Activated naive CD4-positive, alpha-beta T cell treated with anti-CD3 and anti-CD28 coated beads, Interleukin-2, amount 50 U/mL, for 24 hours (primary cell): ENCODE measurements around the gene ETV1.

Experiments
- H3K27ac Mint-ChIP-seq: one replicate; pipeline ENCODE4 v1.8.0; 2021; ENCODE audit warnings: mild to moderate bottlenecking, mixed read lengths
- H3K27me3 Mint-ChIP-seq: one replicate; pipeline ENCODE4 v1.8.0; 2021; ENCODE audit warnings: mixed read lengths
- H3K36me3 Mint-ChIP-seq: one replicate; pipeline ENCODE4 v1.8.0; 2021; ENCODE audit warnings: mixed read lengths
- H3K4me1 Mint-ChIP-seq: one replicate; pipeline ENCODE4 v1.8.0; 2021; ENCODE audit warnings: mixed read lengths
- H3K4me3 Mint-ChIP-seq: one replicate; pipeline ENCODE4 v1.8.0; 2021; ENCODE audit warnings: mild to moderate bottlenecking, mixed read lengths
- H3K9me3 Mint-ChIP-seq: one replicate; pipeline ENCODE4 v1.8.0; 2021; ENCODE audit warnings: mixed read lengths

Gene ETV1

DNA sequence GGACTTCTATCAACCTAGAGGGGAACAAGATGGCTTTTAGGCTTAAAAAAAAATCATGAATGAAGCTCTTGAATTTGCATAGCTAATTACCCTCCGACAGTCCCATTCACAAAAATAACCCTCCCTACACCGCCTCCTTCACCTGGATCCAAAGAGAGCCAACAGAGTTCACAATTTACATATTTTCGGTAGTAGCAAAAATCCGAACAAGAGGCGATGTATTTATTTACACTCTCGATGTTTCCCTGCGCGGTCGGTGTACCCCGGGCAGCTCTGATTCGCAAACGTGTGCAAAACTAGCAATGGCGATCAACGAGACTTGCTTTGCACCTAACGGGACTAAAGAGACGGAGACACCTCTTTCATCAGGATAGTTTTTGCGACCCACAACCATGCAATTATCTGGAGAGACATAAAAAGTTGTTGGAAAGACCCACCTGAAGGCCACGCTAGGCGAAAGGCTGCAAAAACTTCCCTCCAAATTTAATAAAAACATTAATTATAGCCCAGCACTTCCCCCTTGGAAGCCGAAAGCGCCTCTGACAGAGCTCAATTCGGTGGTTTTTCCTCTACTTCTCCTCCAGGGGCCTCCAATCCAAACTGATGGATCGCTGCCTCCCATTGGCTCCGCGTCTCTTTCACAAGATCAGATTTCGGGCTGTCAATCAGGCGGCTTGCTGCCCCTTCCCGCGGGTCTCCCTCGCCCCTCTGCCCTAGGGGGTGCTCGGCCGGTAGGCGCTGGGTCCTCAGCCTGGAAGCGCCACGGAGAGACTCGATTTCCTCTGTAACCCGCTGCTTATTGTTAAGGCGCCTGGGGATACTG lies at the start of gene ETV1:
ETV1 (minus strand) TSS at position 541 of the 823 bp plus-strand sequence. CDS start 614 bp downstream, outside the sequence.
- H3K9me3 Mint-ChIP-seq = no peaks in the 10 kb centered on the region
- H3K4me3 Mint-ChIP-seq = no peak within 1 kb of the TSS
- H3K27ac Mint-ChIP-seq = no peak within 1 kb of the TSS
- H3K36me3 Mint-ChIP-seq = no peaks in the 10 kb centered on the region
- no peaks in the 10 kb centered on the region for H3K4me1 Mint-ChIP-seq
- peaks cover 7% of the 10 kb centered on the region for H3K27me3 Mint-ChIP-seq

DNA sequence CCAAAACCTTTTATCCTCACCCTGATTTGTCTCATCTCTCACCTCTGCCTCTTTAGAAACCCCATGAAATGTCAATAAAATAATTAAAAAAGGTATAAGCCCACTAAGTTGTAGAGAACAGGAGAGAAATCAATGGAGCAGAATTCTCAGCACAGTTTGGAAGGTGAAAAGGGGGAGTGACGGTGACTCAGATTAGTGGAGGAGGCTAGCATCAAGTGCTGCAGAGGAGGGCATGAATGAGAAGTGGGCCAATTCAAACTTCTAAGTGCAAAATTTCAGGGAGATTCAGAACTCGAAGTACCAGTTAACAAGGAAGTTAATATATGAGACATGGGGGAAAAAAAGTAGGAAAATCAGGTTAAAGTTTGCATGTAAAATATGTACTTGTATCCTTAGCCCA lies 34.9 kb upstream of the ETV1 start:
- no peaks in the 10 kb centered on the region for H3K9me3 Mint-ChIP-seq
- H3K27ac Mint-ChIP-seq = no peak overlapping the region
- no peak overlapping the region for H3K4me3 Mint-ChIP-seq

DNA sequence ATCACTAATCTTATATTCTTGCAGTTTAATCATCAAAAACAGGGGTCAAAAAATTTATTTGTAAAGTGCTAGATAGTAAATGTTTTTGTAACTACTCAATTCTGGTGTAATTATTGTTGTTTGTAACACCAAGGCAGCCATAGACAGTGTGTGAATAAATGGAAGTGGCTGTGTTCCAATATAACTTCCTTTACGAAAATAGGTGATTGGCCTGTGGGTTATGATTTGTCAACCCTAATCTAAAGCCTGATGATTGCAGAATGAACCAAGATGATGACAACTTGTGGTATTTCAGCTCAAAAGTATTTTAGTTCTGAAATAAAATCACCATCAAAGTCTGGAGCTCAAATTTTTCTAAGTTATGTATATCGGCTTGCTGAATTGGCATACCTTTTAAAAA lies 34.4 kb upstream of the ETV1 start:
- Mint-ChIP-seq H3K27me3 (no peaks in the 10 kb centered on the region), H3K36me3 (no peaks in the 10 kb centered on the region), H3K27ac (no peak overlapping the region), H3K4me1 (no peaks in the 10 kb centered on the region), H3K4me3 (no peak overlapping the region), H3K9me3 (no peaks in the 10 kb centered on the region)

More for the DNA sequence above, 34.9 kb upstream of the ETV1 start:
- H3K27me3 Mint-ChIP-seq = no peaks in the 10 kb centered on the region
- H3K4me1 Mint-ChIP-seq = no peaks in the 10 kb centered on the region
- no peaks in the 10 kb centered on the region for H3K36me3 Mint-ChIP-seq

DNA sequence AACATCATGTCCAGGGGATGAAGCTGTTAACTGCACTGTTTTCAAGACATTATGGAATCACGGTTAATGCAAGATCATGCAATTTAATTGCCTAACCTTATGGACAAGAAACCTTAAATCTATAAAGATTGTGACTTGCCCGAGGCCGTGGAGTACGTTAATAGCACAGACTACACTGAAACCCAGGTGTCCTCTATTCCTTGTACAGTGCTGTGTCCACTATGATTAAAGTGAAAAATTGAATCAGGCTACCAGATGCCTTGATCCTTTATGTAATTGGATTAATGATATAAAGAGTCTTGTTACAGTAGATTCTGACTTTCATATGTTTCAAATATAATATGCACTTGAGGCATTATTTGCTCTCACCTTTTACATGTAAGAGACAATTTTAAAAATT lies 33.9 kb upstream of the ETV1 start:
- Mint-ChIP-seq H3K27me3 (no peaks in the 10 kb centered on the region), H3K9me3 (no peaks in the 10 kb centered on the region), H3K27ac (no peak overlapping the region), H3K36me3 (no peaks in the 10 kb centered on the region), H3K4me3 (no peak overlapping the region), H3K4me1 (no peaks in the 10 kb centered on the region)

DNA sequence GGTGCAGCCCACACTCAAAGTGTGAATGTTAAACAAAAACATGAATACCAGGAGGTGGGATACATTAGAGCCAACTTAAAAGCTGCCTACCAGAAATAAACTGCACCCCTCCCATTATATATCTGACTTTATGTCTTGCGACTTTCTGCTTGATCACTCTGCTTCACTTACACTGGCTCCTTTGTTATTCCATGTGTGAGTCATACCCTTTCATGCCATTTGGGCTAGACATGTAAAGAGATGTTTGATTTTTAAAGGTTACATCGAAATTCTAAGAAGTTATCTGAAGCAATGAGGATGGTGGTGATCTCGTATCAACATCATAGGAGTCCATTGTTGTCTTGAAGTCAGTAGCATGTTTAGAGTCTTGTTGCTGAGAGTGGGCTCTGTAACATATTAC lies 31.6 kb upstream of the ETV1 start:
- H3K36me3 Mint-ChIP-seq = no peaks in the 10 kb centered on the region
- no peaks in the 10 kb centered on the region for H3K4me1 Mint-ChIP-seq
- H3K9me3 Mint-ChIP-seq = no peaks in the 10 kb centered on the region
- no peak overlapping the region for H3K4me3 Mint-ChIP-seq
- no peaks in the 10 kb centered on the region for H3K27me3 Mint-ChIP-seq
- no peak overlapping the region for H3K27ac Mint-ChIP-seq

DNA sequence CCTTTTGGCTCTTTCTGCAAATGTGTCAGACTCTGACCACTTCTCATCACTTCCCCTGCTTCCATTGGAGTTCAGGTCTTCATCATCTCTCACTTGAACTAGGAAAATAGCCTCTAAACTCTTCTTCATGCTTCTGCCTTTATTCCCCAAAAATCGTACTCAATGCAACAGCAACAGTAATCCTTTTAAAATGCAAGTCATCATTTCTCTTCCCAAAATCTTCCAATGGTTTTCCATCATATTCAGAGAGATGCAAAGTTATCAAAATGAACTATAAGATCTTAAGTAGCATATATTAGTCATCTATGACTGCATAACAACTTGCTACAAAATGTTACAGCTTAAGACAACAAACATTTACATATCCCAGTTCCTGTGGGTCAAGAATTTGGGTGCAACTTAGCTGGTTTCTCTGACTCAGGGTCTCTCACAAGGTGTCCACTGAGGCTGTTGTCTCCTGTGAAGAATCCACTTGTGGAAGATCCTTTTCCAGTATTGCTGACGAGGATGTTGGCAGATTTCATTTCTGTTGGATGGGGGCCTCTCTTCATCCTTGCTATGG lies 31.0 kb upstream of the ETV1 start:
- no peak overlapping the region for H3K27ac Mint-ChIP-seq
- H3K36me3 Mint-ChIP-seq = no peaks in the 10 kb centered on the region
- H3K27me3 Mint-ChIP-seq = no peaks in the 10 kb centered on the region
- H3K9me3 Mint-ChIP-seq = no peaks in the 10 kb centered on the region
- H3K4me3 Mint-ChIP-seq = no peak overlapping the region
- no peaks in the 10 kb centered on the region for H3K4me1 Mint-ChIP-seq

DNA sequence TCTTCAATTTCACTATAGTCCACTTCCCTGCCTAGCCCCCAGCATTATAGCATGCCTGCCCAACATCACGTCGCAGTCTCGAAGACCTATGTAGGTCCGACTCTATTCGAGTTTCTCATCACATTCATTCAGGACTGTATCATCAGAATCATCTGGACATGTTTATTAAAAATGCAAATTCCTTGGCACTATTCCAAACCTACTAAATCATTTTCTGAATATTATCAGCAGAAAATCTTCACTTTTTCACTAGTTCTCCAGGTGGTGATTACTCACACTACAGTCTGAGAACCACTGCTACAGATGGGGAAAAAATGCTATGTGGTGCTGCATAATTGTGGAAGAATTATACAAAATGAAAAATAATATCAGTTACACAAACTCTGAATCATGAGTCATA lies 29.3 kb upstream of the ETV1 start:
- no peaks in the 10 kb centered on the region for H3K4me1 Mint-ChIP-seq
- H3K36me3 Mint-ChIP-seq = no peaks in the 10 kb centered on the region
- no peaks in the 10 kb centered on the region for H3K9me3 Mint-ChIP-seq
- H3K27ac Mint-ChIP-seq = no peak overlapping the region
- H3K4me3 Mint-ChIP-seq = no peak overlapping the region
- no peaks in the 10 kb centered on the region for H3K27me3 Mint-ChIP-seq

DNA sequence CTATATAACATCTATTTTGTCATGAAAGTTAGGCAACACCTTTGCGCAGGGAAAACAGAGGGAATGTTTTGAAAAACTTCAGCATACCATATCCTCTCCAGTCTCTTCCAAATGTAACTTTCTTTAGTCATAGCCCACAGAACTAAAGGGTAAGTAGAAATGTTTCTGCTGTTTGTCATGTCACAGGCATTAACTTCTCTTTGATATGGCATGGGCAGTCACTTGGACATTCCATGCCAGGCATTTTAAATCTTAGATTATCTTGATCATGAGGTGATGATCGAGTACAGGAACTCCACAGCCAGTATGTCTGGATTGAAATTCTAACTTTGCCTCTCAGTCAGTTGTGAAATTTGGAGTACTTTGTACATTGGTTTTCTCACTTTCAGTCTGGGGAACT lies 27.5 kb upstream of the ETV1 start:
- Mint-ChIP-seq H3K27ac (no peak overlapping the region), H3K4me1 (no peaks in the 10 kb centered on the region), H3K9me3 (no peaks in the 10 kb centered on the region), H3K27me3 (no peaks in the 10 kb centered on the region), H3K4me3 (no peak overlapping the region), H3K36me3 (no peaks in the 10 kb centered on the region)

DNA sequence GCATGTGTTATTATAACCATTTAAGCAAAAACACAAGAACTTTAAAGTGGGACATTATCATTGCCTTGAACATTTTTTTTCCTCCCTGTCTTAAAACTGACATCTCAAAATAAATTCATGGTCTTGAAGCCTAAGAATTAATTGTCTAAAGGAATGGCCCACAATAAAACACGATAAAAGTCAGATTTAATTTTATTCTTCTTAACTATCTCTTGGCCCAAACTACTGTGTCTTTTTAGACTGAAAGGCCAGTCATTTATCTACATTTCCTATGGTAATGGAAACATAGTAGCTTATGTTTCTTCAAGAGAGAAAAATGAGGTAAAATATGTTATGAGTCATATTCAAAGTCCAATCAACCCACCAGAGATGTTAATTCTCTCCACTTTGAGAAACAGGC lies 24.4 kb upstream of the ETV1 start:
- Mint-ChIP-seq H3K27ac (no peak overlapping the region), H3K4me1 (no peaks in the 10 kb centered on the region), H3K9me3 (no peaks in the 10 kb centered on the region), H3K4me3 (no peak overlapping the region), H3K27me3 (no peaks in the 10 kb centered on the region), H3K36me3 (no peaks in the 10 kb centered on the region)

DNA sequence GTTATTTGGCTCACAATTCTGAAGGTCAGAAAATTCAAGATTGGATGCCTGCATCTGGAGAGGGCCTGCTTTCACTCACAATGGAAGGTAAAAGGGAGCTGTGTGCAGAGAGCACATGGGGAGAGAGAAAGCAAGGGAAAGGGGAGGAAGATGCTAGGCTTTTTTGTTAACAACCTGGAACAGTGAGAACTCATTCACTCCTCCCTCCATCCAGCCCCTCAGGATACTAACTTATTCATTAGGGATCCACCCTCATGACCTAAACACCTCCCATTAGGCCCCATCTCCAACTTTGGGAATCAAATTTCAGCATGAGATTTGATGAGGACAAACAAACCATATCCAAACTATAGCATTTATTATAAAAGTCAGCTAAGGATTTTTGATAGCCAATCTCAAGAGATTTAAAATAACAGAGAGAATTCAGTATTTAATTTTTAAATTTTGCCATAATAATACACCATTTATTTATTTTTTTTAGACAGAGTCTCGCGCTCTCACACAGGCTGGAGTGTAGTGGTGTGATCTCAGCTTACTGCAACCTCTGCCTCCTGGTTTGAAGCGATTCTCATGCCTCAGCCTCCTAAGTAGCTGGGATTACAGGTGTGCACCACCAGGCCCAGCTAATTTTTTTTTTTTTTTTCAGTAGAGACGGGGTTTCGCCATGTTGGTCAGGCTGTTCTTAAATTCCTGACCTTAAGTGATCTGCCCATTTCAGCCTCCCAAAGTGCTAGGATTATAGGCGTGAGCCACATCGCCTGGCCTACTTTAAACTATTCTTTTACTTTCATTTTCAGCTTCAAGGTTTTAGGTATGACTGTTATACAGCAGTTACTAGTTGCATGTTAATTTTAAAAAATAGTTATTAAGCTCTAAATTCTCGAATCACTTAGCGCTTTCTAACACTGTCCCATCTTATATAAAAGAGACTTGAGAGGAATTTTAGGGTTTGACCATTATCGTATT lies 20.3 kb upstream of the ETV1 start:
- H3K27me3 Mint-ChIP-seq = no peaks in the 10 kb centered on the region
- no peaks in the 10 kb centered on the region for H3K4me1 Mint-ChIP-seq
- H3K4me3 Mint-ChIP-seq = no peak overlapping the region
- H3K27ac Mint-ChIP-seq = no peak overlapping the region
- H3K9me3 Mint-ChIP-seq = peaks cover 7% of the 10 kb centered on the region
- no peaks in the 10 kb centered on the region for H3K36me3 Mint-ChIP-seq

DNA sequence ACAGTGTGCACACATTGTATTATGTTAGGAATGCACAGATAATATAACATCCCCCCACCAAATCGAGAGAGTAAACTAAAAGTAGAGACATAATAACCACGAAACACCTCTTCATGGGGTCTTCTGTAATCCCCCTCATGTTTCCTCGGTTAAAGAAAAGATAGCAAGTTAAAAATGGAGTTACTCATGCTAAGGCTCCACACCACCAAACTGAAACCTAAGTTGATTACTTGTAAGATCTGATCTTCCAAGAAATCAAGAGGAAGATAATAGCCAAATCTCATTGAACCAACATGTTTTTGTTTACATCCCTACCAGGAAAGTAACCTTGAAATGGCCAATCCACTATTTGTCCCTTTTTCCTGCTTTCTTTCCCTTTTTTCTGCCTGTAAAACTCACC lies 11.7 kb upstream of the ETV1 start:
- H3K4me3 Mint-ChIP-seq = no peak overlapping the region

DNA sequence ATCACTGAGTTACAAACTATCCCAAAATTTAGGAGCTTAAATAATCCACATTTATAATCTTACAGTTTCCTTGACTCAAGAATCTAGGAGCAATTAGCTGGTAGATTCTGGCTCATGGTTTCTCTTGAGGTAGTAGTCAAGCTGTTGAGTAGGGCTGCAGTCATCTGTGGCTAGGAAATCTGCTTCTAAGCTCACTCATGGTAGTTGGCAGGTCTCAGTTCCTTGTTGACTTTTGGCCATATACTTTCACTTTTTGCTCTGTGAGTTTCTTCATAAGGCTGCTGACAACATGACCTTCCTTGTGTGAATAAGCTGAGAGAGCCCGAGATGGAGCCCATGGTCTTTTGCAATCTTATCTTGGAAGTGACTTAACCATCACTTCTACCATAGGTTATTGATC lies 10.8 kb upstream of the ETV1 start:
- H3K4me3 Mint-ChIP-seq = no peak overlapping the region
- no peaks in the 10 kb centered on the region for H3K36me3 Mint-ChIP-seq
- no peaks in the 10 kb centered on the region for H3K4me1 Mint-ChIP-seq
- peaks cover 3% of the 10 kb centered on the region for H3K27me3 Mint-ChIP-seq
- peaks cover 1% of the 10 kb centered on the region for H3K9me3 Mint-ChIP-seq
- H3K27ac Mint-ChIP-seq = no peak overlapping the region

More for the DNA sequence above, 11.7 kb upstream of the ETV1 start:
- peaks cover 2% of the 10 kb centered on the region for H3K27me3 Mint-ChIP-seq
- no peaks in the 10 kb centered on the region for H3K36me3 Mint-ChIP-seq
- H3K4me1 Mint-ChIP-seq = no peaks in the 10 kb centered on the region
- no peak overlapping the region for H3K27ac Mint-ChIP-seq
- peaks cover 7% of the 10 kb centered on the region for H3K9me3 Mint-ChIP-seq

DNA sequence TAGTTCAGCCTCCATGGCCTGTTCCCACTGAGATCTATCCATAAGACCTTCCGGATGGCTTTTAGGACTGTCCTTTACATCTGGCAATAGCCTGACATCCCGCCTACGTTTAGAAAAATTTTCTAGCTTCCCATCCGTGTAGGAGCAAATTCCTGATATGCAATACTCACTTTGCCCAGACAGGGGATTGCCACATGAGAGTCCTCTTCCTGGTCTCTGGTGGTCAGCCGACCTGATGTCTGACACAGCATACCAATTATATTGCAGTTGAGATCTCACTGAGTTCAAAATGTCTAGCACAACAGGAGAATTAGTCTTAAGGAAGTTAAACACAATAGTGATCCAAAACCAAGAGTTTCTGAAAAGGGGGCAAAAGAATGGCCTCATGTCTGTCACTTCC lies 9.4 kb upstream of the ETV1 start:
- peaks cover 5% of the 10 kb centered on the region for H3K27me3 Mint-ChIP-seq
- no peak overlapping the region for H3K4me3 Mint-ChIP-seq
- no peak overlapping the region for H3K27ac Mint-ChIP-seq
- H3K9me3 Mint-ChIP-seq = no peaks in the 10 kb centered on the region
- H3K36me3 Mint-ChIP-seq = no peaks in the 10 kb centered on the region
- H3K4me1 Mint-ChIP-seq = no peaks in the 10 kb centered on the region

DNA sequence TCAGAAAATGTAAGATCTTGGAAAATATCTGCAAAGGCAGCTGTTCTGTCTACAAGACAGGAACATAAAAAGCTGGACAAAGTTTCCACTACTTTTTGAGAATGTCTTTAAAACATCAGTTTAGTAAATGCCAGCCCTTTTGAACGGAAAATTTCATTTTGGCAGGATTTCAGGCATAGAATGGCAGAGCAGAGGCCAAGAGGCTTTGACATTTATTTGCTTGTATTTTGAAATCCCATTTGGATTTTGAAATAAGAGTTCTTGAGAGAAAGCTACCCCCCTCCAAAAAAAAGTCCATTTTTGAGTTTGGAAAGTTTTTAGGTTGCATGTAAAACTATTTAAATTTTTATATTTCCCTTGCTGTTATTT lies 3.1 kb upstream of the ETV1 start:
- Mint-ChIP-seq H3K9me3 (no peaks in the 10 kb centered on the region), H3K36me3 (no peaks in the 10 kb centered on the region), H3K27ac (no peak overlapping the region), H3K27me3 (peaks cover 7% of the 10 kb centered on the region), H3K4me3 (no peak overlapping the region), H3K4me1 (no peaks in the 10 kb centered on the region)

DNA sequence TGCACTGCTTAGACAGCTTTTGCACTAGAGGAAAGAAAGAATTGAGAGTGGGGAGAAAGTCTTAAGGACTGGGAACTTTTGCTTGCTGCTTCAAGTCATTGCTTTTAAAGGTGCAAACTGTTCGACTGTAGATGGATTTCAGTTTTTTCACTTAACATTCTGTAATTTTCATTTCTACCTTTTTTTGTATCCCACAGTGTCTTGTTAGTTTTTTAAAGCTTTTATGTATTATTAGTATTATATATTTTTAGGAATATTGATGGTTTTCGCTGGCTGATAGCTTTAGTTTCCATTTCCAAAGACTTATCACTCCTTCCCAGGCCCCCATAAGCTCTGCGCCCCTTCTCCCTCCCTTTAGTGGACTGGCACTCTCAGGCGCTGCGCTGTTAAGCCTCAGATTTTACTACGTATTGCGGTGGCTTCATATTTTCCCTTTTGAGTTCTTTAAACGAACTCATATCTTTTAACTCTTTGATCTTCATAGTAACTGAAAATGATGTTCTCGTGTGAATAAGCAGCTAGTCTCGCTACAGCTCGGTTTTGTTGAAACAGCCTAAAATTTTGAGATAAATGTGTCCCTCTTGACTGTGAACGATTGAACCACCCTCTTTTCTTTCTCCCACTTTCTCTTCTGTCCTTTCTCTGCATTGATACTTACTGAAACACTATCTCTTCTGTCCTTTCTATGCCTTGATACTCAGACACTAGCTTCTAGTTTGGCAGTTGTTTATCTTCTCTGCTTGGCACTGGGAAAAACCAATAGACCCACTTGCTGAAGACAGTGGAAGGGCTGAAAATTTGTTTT lies 2.5 kb upstream of the ETV1 start:
- H3K27me3 Mint-ChIP-seq = peaks cover 8% of the 10 kb centered on the region

More for the DNA sequence above, 2.5 kb upstream of the ETV1 start:
- Mint-ChIP-seq H3K4me3 (no peak overlapping the region), H3K4me1 (no peaks in the 10 kb centered on the region), H3K27ac (no peak overlapping the region), H3K36me3 (no peaks in the 10 kb centered on the region), H3K9me3 (no peaks in the 10 kb centered on the region)
